HG03354 (cell line): ENCODE measurements around the gene UQCRHL.
"Not testable (repeated sequence)": the region's sequence is repeated elsewhere in the genome, so short reads cannot be mapped to it uniquely, and the experiment has no call there.

ENCODE experiments used
- ATAC-seq: cut with Tn5 transposase; IDR thresholded peaks from one replicate; pipeline ENCODE4 v1.9.1; 2021; ENCODE audit warnings: mild to moderate bottlenecking; ENCODE audit not compliant: unreplicated experiment, poor library complexity, severe bottlenecking

Gene UQCRHL

GRCh38 chr1:15807549-15807948 is at the start of gene UQCRHL:
UQCRHL (minus strand) TSS chr1:15807649; CDS start chr1:15807649, 0 bp downstream.
- ATAC-seq: not testable (repeated sequence)

GRCh38 chr1:15856888-15857287 is 49.4 kb upstream of the UQCRHL start:
- no peak for ATAC-seq

GRCh38 chr1:15852828-15853302 is 45.4 kb upstream of the UQCRHL start:
- ATAC-seq: no peak

GRCh38 chr1:15852036-15852827 is 44.8 kb upstream of the UQCRHL start:
- peak; percentile 29 for ATAC-seq

- ATAC-seq: no peak
These were observed 44.0 kb upstream of the UQCRHL start for GRCh38 chr1:15851210-15852035.

- no peak for ATAC-seq
These were observed 43.1 kb upstream of the UQCRHL start for GRCh38 chr1:15850471-15851001.

GRCh38 chr1:15849775-15850324 is 42.4 kb upstream of the UQCRHL start:
- no peak for ATAC-seq

GRCh38 chr1:15848929-15849774 is 41.7 kb upstream of the UQCRHL start:
- no peak for ATAC-seq

GRCh38 chr1:15848143-15848928 is 40.9 kb upstream of the UQCRHL start:
- peak; percentile 9 for ATAC-seq

GRCh38 chr1:15847893-15848142 is 40.4 kb upstream of the UQCRHL start:
- ATAC-seq: no peak

- ATAC-seq: peak; percentile 63
These were observed 39.8 kb upstream of the UQCRHL start, which contains the start of gene SPEN for GRCh38 chr1:15847100-15847892. SPEN (plus strand) TSS chr1:15847707; CDS start chr1:15848068, 361 bp downstream.

GRCh38 chr1:15846056-15846455 is 38.6 kb upstream of the UQCRHL start:
- not testable (repeated sequence) for ATAC-seq

- ATAC-seq: no peak
These were observed 36.5 kb upstream of the UQCRHL start for GRCh38 chr1:15843826-15844572.

- ATAC-seq: no peak
These were observed 31.3 kb upstream of the UQCRHL start for GRCh38 chr1:15838721-15839120.

- ATAC-seq: no peak
These were observed 30.5 kb upstream of the UQCRHL start for GRCh38 chr1:15837931-15838330.

- ATAC-seq: no peak
These were observed 29.6 kb upstream of the UQCRHL start for GRCh38 chr1:15836772-15837669.

GRCh38 chr1:15836511-15836771 is 29.0 kb upstream of the UQCRHL start:
- ATAC-seq: not testable (repeated sequence)
